CD8-positive, alpha-beta memory T cell (primary cell): ENCODE measurements around the gene ACSF2. TPM values are rescaled to one million over a fixed set of nuclear protein-coding genes. Genes with fewer than 3 reads are reported as not detected.
"Not testable (repeated sequence)": the region's sequence is repeated elsewhere in the genome, so short reads cannot be mapped to it uniquely, and the experiment has no call there.

Experiments
- CTCF ChIA-PET: fragments of 350-600 bp; sonication (Branson Sonifier 250); formaldehyde crosslinking; loops from one replicate; lab custom pipeline; 2021; ENCODE audit warnings: antibody characterized with exemption; lab: Charles Lee
- POLR2A ChIA-PET: fragments of 350-600 bp; sonication (Branson Sonifier 250); formaldehyde crosslinking; loops from one replicate; lab custom pipeline; 2021; ENCODE audit warnings: antibody characterized with exemption; lab: Charles Lee
- DNase-seq, 5 donors: peaks; one replicate each; pipeline versions ENCODE4 v3.0.0 to v3.0.0-alpha.2; 2020 to 2022; ENCODE audit warnings: mixed read lengths in 1 of 5
- H3K27ac ChIP-seq: one replicate; pipeline ENCODE4 v1.7.0; 2013; ENCODE audit warnings: low read depth, mild to moderate bottlenecking, low read length, moderate library complexity
- H3K27me3 ChIP-seq: 2 replicates; pipeline ENCODE4 v1.7.0; 2013; ENCODE audit warnings: low read length, mild to moderate bottlenecking; ENCODE audit not compliant: insufficient read depth, poor library complexity, severe bottlenecking
- H3K36me3 ChIP-seq: 2 replicates; pipeline ENCODE4 v1.7.0; 2013; ENCODE audit warnings: mild to moderate bottlenecking, low read length, moderate library complexity; ENCODE audit not compliant: insufficient read depth
- H3K4me1 ChIP-seq: 2 replicates; pipeline ENCODE4 v1.7.0; 2013; ENCODE audit warnings: mild to moderate bottlenecking, low read length, moderate library complexity; ENCODE audit not compliant: insufficient read depth
- H3K4me3 ChIP-seq: 2 replicates; pipeline ENCODE4 v1.7.0; 2013; ENCODE audit warnings: mild to moderate bottlenecking, low read length
- H3K9me3 ChIP-seq: 2 replicates; pipeline ENCODE4 v1.7.0; 2013; ENCODE audit warnings: mild to moderate bottlenecking, low read length
- H3K27ac Mint-ChIP-seq, 8 donors: one replicate each; pipeline ENCODE4 v1.8.0; 2020 to 2021; ENCODE audit warnings: mixed read lengths in 8 of 8, mild to moderate bottlenecking in 6 of 8, inconsistent platforms in 3 of 8, moderate library complexity in 3 of 8
- H3K27me3 Mint-ChIP-seq, 2 donors: one replicate each; pipeline ENCODE4 v1.8.0; 2020 to 2021; ENCODE audit warnings: mixed read lengths in 2 of 2, mild to moderate bottlenecking in 1 of 2, moderate library complexity in 1 of 2
- H3K36me3 Mint-ChIP-seq, 3 donors: one replicate each; pipeline ENCODE4 v1.8.0; 2020 to 2021; ENCODE audit warnings: mixed read lengths in 3 of 3, inconsistent platforms in 1 of 3, mild to moderate bottlenecking in 1 of 3
- H3K4me1 Mint-ChIP-seq, 3 donors: one replicate each; pipeline ENCODE4 v1.8.0; 2020 to 2021; ENCODE audit warnings: mixed read lengths in 3 of 3, inconsistent platforms in 1 of 3, mild to moderate bottlenecking in 1 of 3
- H3K4me3 Mint-ChIP-seq, 7 donors: one replicate each; pipeline ENCODE4 v1.8.0; 2020 to 2021; ENCODE audit warnings: mixed read lengths in 7 of 7, mild to moderate bottlenecking in 6 of 7, moderate library complexity in 4 of 7, inconsistent platforms in 2 of 7
- H3K9me3 Mint-ChIP-seq, 5 donors: one replicate each; pipeline ENCODE4 v1.8.0; 2020 to 2022; ENCODE audit warnings: mixed read lengths in 5 of 5, mild to moderate bottlenecking in 3 of 5, moderate library complexity in 2 of 5, inconsistent platforms in 1 of 5
- polyA plus RNA-seq: library from polyadenylated mRNA; unstranded; fragments of 300-500 nt; fragmentation: Illumina TruSeq; gene quantifications from one replicate; pipeline ENCODE4 v1.2.3, GENCODE V29; 2021
- total RNA-seq, 2 experiments: library from RNA; stranded (reverse); gene quantifications; one replicate each; pipeline ENCODE4 v1.2.3, GENCODE V29; 2021

Gene ACSF2
- total and polyA plus RNA-seq, 3 experiments from 2014 or later = 3.1 to 14.8 (median 12.4) TPM

DNA sequence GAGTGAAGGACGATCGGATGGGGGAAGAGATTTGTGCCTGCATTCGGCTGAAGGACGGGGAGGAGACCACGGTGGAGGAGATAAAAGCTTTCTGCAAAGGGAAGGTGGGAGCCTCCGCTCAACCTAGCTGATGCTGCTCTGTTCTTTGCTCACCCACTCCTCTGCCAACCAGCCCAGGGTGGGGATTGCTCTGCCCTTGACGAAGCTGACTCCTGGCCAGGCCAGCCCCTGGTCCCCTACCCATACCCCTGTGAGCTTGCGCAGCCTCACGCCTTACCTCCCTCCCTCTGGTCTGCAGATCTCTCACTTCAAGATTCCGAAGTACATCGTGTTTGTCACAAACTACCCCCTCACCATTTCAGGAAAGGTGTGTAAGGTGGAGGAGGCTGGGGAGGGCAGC lies 47.9 kb downstream of the ACSF2 start:
- ChIA-PET POLR2A (no interaction called here), CTCF (interaction anchor here (0.7 to 1.5 kb wide), 2 partner anchors 10 to 112 kb away, joined by 3 to 4 read pairs; no protein-coding TSS in a partner anchor)
- Histone ChIP-seq H3K27me3 (peaks cover 10% of the 10 kb centered on the region), H3K9me3 (no peaks in the 10 kb centered on the region), H3K27ac (no peak overlapping the region), H3K36me3 (no peaks in the 10 kb centered on the region), H3K4me1 (peaks cover 7% of the 10 kb centered on the region), H3K4me3 (no peak overlapping the region)
- Mint-ChIP-seq H3K9me3 (no peaks in the 10 kb centered on the region), H3K4me3 (no peak overlapping the region), H3K4me1 (peaks cover 5 to 10% (median 6%) of the 10 kb centered on the region in 3 donors), H3K27ac (no peak overlapping the region), H3K27me3 (peaks cover 0 to 6% of the 10 kb centered on the region in 2 donors), H3K36me3 (peaks cover 0 to 15% (median 6%) of the 10 kb centered on the region in 3 donors)
- no peak for DNase-seq

DNA sequence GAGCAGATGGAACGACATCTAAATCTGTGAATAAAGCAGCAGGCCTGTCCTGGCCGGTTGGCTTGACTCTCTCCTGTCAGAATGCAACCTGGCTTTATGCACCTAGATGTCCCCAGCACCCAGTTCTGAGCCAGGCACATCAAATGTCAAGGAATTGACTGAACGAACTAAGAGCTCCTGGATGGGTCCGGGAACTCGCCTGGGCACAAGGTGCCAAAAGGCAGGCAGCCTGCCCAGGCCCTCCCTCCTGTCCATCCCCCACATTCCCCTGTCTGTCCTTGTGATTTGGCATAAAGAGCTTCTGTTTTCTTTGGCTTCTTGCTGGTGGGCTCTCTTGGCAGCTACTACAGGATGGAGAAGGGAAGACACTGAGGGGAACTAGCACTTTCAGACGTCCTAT lies 48.5 kb downstream of the ACSF2 start:
- H3K9me3 ChIP-seq = no peaks in the 10 kb centered on the region
- no peaks in the 10 kb centered on the region for H3K9me3 Mint-ChIP-seq
- peak overlapping the region in 2 of 8 donors; percentile 3 to 42 for H3K27ac Mint-ChIP-seq
- no peak overlapping the region for H3K27ac ChIP-seq
- H3K4me1 ChIP-seq = peaks cover 8% of the 10 kb centered on the region
- H3K4me3 ChIP-seq = no peak overlapping the region
- peaks cover 0 to 6% of the 10 kb centered on the region in 2 donors for H3K27me3 Mint-ChIP-seq
- H3K36me3 ChIP-seq = no peaks in the 10 kb centered on the region
- no peak overlapping the region for H3K4me3 Mint-ChIP-seq
- peaks cover 0 to 19% (median 6%) of the 10 kb centered on the region in 3 donors for H3K36me3 Mint-ChIP-seq
- DNase-seq = no peak
- peaks cover 4% of the 10 kb centered on the region for H3K27me3 ChIP-seq
- ChIA-PET POLR2A (no interaction called here), CTCF (interaction anchor here (0.7 to 1.7 kb wide), 2 partner anchors 77 to 112 kb away, joined by 3 to 9 read pairs; partner anchors contain the start of gene LRRC59)
- peaks cover 6 to 13% (median 10%) of the 10 kb centered on the region in 3 donors for H3K4me1 Mint-ChIP-seq

DNA sequence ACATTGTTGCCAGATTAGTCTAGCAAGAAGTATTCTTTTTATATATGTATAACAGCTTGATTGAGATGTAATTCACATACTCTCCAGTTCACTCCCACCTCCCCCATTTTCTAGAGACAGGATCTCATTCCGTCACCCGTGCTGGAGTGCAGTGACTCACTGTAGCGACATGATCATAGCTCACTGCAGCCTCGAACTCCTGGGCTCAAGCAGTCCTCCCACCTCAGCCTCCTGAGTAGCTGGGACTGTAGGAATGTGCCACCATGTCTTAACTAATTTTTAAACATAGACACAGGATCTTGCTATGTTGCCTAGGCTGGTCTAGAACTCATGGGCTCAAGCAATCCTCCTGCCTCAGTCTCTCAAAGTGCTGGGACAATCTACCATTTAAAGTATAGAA lies 49.3 kb downstream of the ACSF2 start:
- H3K4me1 Mint-ChIP-seq = peaks cover 14 to 20% (median 19%) of the 10 kb centered on the region in 3 donors
- H3K27ac Mint-ChIP-seq = peak overlapping the region in 2 of 8 donors; percentile 26 to 38
- peaks cover 0 to 3% of the 10 kb centered on the region in 2 donors for H3K27me3 Mint-ChIP-seq
- ChIA-PET POLR2A (no interaction called here), CTCF (interaction anchor here (1.7 kb wide), 1 partner anchor 78 kb away, joined by 9 read pairs; the partner anchor contains the start of gene LRRC59)
- no peak overlapping the region for H3K27ac ChIP-seq
- no peaks in the 10 kb centered on the region for H3K9me3 ChIP-seq
- no peak overlapping the region for H3K4me3 ChIP-seq
- H3K4me1 ChIP-seq = peaks cover 16% of the 10 kb centered on the region
- no peak overlapping the region for H3K4me3 Mint-ChIP-seq
- no peaks in the 10 kb centered on the region for H3K27me3 ChIP-seq
- peaks cover 2% of the 10 kb centered on the region for H3K36me3 ChIP-seq
- DNase-seq = no peak
- no peaks in the 10 kb centered on the region for H3K9me3 Mint-ChIP-seq
- H3K36me3 Mint-ChIP-seq = peaks cover 0 to 21% (median 6%) of the 10 kb centered on the region in 3 donors

DNA sequence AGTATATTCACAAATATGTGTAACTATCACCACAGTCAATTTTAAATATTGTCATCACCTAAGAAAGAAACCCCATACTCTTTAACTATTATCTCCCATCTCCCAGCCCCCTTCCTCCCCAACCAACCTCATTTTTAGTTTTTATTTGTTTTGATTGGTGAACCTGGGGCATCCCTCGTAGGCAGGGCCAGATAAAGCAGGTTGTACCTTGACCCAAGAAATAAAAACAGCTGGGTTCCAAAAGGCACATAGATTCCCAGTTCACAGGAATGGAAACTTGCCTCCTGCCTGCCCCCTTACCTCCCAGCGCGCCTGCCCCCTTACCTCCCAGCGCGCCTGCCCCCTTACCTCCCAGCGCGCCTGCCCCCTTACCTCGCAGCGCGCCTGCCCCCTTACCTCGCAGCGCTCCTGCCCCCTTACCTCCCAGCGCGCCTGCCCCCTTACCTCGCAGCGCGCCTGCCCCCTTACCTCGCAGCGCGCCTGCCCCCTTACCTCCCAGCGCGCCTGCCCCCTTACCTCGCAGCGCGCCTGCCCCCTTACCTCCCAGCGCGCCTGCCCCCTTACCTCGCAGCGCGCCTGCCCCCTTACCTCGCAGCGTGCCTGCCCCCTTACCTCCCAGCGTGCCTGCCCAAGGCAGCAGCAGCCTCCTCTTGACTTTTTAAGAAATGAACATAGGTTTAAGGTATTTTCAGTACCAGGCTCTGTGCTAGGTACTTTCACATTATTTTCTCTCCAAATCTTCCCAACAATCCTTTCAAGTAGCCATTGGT lies 49.9 kb downstream of the ACSF2 start:
- H3K27ac Mint-ChIP-seq = peak overlapping the region in 2 of 8 donors; percentile 38 to 52
- POLR2A ChIA-PET, H3K4me3 ChIP-seq, H3K9me3 Mint-ChIP-seq, H3K27me3 ChIP-seq, DNase-seq, H3K27me3 Mint-ChIP-seq, H3K27ac ChIP-seq, H3K9me3 ChIP-seq, H3K36me3 ChIP-seq: not testable (repeated sequence)
- H3K4me1 ChIP-seq = peaks cover 16% of the 10 kb centered on the region
- H3K4me3 Mint-ChIP-seq = peak overlapping the region in 2 of 7 donors; percentile 44 to 73
- CTCF ChIA-PET = interaction anchor here (1.7 kb wide), 1 partner anchor 79 kb away, joined by 9 read pairs; the partner anchor contains the start of gene LRRC59
- H3K36me3 Mint-ChIP-seq = peaks cover 0 to 20% (median 6%) of the 10 kb centered on the region in 3 donors
- H3K4me1 Mint-ChIP-seq = peaks cover 17 to 26% (median 25%) of the 10 kb centered on the region in 3 donors

DNA sequence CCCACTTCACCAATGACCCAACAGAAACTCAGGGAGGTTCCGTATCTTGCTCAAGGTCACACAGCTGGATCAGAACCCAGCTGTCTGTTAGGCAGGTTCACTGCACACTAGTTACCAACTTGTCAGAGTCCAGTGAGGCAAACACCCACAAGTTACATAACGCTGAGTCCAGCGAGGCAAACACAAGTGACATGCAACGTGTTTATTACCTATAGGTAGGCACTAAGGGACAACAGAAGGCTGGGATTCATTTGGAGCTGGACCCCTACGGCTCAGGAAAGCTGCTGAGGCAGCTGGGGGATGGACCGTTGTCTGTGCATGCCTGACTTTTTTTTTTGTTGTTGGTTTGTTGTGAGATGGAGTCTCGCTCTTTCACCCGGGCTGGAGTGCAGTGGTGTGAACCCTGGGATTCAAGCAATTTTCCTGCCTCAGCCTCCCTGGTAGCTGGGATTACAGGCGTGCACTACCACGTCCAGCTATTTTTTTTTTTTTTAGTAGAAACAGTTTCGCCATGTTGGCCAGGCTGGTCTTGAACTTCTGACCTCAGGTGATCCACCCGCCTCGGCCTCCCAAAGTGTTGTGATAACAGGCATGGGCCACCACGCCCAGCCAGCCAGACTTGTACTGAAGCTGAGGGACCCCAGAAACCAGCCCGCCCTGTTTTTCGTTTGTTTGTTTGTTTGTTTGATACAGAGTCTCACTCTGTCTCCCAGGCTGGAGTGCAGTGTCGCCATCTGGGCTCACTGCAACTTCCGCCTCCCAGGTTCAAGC lies 50.7 kb downstream of the ACSF2 start:
- Mint-ChIP-seq H3K27ac (peak overlapping the region in 2 of 8 donors; percentile 15 to 52), H3K36me3 (peaks cover 0 to 14% (median 5%) of the 10 kb centered on the region in 3 donors), H3K4me3 (peak overlapping the region in 2 of 7 donors; percentile 44 to 73), H3K4me1 (peaks cover 17 to 28% (median 26%) of the 10 kb centered on the region in 3 donors), H3K27me3 (no peaks in the 10 kb centered on the region), H3K9me3 (no peaks in the 10 kb centered on the region)
- Histone ChIP-seq H3K4me3 (no peak overlapping the region), H3K4me1 (peaks cover 16% of the 10 kb centered on the region), H3K27ac (no peak overlapping the region), H3K36me3 (peaks cover 5% of the 10 kb centered on the region), H3K27me3 (no peaks in the 10 kb centered on the region), H3K9me3 (no peaks in the 10 kb centered on the region)
- CTCF ChIA-PET = interaction anchor here (1.0 to 1.4 kb wide), 3 partner anchors 23 to 115 kb away, joined by 3 read pairs; no protein-coding TSS in a partner anchor
- POLR2A ChIA-PET = no interaction called here
- DNase-seq = no peak

DNA sequence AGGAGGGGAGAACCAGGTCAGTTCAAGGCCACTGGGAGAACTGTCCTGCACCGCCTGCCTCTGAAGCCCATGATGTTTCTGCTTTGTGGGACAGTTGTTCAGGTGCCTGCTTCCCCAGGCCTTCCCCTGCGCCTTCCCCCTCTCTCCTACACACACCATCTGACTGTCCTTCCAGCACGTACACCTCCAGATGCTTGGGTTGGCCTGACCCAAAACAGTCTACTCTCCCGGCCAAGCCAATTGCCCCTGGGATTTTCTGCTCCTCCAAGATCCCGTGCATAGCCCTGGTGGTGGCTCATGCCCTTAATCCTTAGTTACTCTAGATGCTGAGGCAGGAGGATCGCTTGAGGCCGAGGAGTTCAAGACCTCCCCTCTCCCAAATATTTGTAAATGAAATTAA lies 52.0 kb downstream of the ACSF2 start:
- Mint-ChIP-seq H3K27ac (peak overlapping the region; percentile 74 to 99 (median 92)), H3K36me3 (peaks cover 3 to 22% (median 3%) of the 10 kb centered on the region in 3 donors), H3K4me3 (peak overlapping the region; percentile 74 to 96 (median 86)), H3K9me3 (no peaks in the 10 kb centered on the region), H3K27me3 (no peaks in the 10 kb centered on the region), H3K4me1 (peaks cover 17 to 35% (median 32%) of the 10 kb centered on the region in 3 donors)
- Histone ChIP-seq H3K9me3 (no peaks in the 10 kb centered on the region), H3K27me3 (no peaks in the 10 kb centered on the region), H3K36me3 (peaks cover 5% of the 10 kb centered on the region), H3K4me3 (peak overlapping the region; percentile 97), H3K27ac (peak overlapping the region; percentile 85), H3K4me1 (peaks cover 16% of the 10 kb centered on the region)
- DNase-seq = no peak
- ChIA-PET POLR2A (interaction anchor here (0.6 kb wide), 1 partner anchor 51 kb away, joined by 3 read pairs; no protein-coding TSS in a partner anchor), CTCF (interaction anchor here (0.8 to 2.1 kb wide), 6 partner anchors 17 to 116 kb away, joined by 3 to 14 read pairs (median 4); partner anchors contain the start of gene LRRC59)
